Measurements from ENCODE around the gene PLCXD1. TPM values are rescaled to one million over a fixed set of nuclear protein-coding genes. Genes with fewer than 3 reads are reported as not detected.

Gene PLCXD1
- total and polyA plus RNA-seq, 4 donors = 2.6 to 25.7 (median 12.8) TPM

DNA sequence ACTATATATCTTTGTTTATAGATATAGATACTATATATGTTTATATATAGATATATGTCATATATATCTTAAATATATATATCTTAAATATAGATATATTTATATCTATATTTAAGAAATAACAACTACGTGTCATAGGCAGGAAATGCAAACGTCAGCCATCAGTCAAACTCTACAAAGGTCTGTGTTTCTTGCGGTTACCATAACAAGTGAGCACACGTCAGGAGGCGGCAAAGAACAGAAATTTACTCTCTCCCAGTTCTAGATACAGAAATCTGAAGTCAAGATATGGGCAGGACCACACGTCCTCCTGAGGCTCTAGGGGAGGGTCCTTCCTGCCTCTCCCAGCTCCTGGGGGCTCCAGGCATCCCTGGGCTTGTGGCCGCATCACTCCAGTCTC, 6.5 kb downstream of the PLCXD1 start:
- Histone ChIP-seq H3K4me1 (ENCODE audit: control insufficient read depth in 4 of 4, insufficient read depth in 4 of 4, low read length in 3 of 4) (no peaks in the 10 kb centered on the region), H3K27me3 (ENCODE audit: control insufficient read depth in 4 of 4, insufficient read depth in 4 of 4, low read length in 3 of 4) (no peaks in the 10 kb centered on the region), H3K4me3 (ENCODE audit: low read depth in 1 of 3, low read length in 3 of 3) (no peak overlapping the region), H3K27ac (ENCODE audit: low read depth in 1 of 2, low read length in 2 of 2) (no peak overlapping the region), H3K36me3 (ENCODE audit: control insufficient read depth in 4 of 4, insufficient read depth in 3 of 4, low read depth in 1 of 4, low read length in 3 of 4) (peaks cover 10 to 46% (median 28%) of the 10 kb centered on the region in 4 donors), H3K9me3 (ENCODE audit: control insufficient read depth in 4 of 4, low read length in 3 of 4) (no peaks in the 10 kb centered on the region), H3K9ac (ENCODE audit: low read depth in 1 of 2, low read length in 2 of 2) (no peak overlapping the region)
- no peak for DNase-seq (ENCODE audit: low spot score)
- WGBS = 93% methylated on average over 7 of the region's 7 CpGs
- TF ChIP-seq TAF1 (conservative IDR thresholded peaks at IDR 0.05) (no peak), HNF4A (conservative IDR thresholded peaks at IDR 0.05) (no peak), CTCF (IDR thresholded peaks at IDR 0.05; ENCODE audit: low read depth, low read length, missing input control) (no peak), ATF3 (IDR thresholded peaks at IDR 0.05) (no peak), SP1 (IDR thresholded peaks at IDR 0.05) (no peak), NR2F2 (IDR thresholded peaks at IDR 0.05) (no peak), REST (IDR thresholded peaks at IDR 0.05) (no peak), FOXA1 (IDR thresholded peaks at IDR 0.05) (no peak), EGR1 (IDR thresholded peaks at IDR 0.05; ENCODE audit: low read depth in 2 of 2) (no peak), FOXA2 (IDR thresholded peaks at IDR 0.05) (no peak), MAX (IDR thresholded peaks at IDR 0.05) (no peak), GABPA (IDR thresholded peaks at IDR 0.05 in 1 of 2, conservative IDR thresholded peaks at IDR 0.05 in 1 of 2) (no peak), JUND (IDR thresholded peaks at IDR 0.05) (no peak), ZBTB33 (IDR thresholded peaks at IDR 0.05) (no peak), RAD21 (IDR thresholded peaks at IDR 0.05) (no peak)

DNA sequence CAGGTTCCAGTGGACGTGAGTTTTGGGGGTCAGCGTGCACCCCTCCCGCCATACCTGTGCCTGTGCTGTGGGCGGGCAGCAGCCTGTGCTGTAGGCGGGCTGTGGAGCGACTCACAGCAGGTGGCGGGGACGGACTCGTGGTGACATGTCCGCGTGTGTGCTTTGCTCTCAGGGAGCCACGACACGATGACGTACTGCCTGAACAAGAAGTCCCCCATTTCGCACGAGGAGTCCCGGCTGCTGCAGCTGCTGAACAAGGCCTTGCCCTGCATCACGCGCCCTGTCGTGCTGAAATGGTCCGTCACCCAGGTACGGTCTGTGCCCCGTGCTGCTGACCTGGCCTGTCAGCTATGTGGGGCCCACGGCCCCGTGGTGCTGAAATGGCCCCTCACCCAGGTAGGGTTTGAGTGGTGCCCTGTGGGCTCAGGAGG, 7.4 kb downstream of the PLCXD1 start:
- no peaks in the 10 kb centered on the region for H3K4me1 ChIP-seq (ENCODE audit: control insufficient read depth in 4 of 4, insufficient read depth in 4 of 4, low read length in 3 of 4)
- no peak overlapping the region for H3K4me3 ChIP-seq (ENCODE audit: low read depth in 1 of 3, low read length in 3 of 3)
- no peak overlapping the region for H3K9ac ChIP-seq (ENCODE audit: low read depth in 1 of 2, low read length in 2 of 2)
- no peak for TF ChIP-seq SP1 (IDR thresholded peaks at IDR 0.05)
- H3K36me3 ChIP-seq (ENCODE audit: control insufficient read depth in 4 of 4, insufficient read depth in 3 of 4, low read depth in 1 of 4, low read length in 3 of 4) = peaks cover 14 to 55% (median 31%) of the 10 kb centered on the region in 4 donors
- WGBS = 96% methylated on average over 25 of the region's 25 CpGs
- no peaks in the 10 kb centered on the region for H3K27me3 ChIP-seq (ENCODE audit: control insufficient read depth in 4 of 4, insufficient read depth in 4 of 4, low read length in 3 of 4)
- DNase-seq (ENCODE audit: low spot score) = no peak
- H3K27ac ChIP-seq (ENCODE audit: low read depth in 1 of 2, low read length in 2 of 2) = no peak overlapping the region
- H3K9me3 ChIP-seq (ENCODE audit: control insufficient read depth in 4 of 4, low read length in 3 of 4) = no peaks in the 10 kb centered on the region

Data from liver (tissue), 9 donors.